Large intestine (tissue), 3 donors: ENCODE data around the gene TMEM191C. TPM values are rescaled to one million over a fixed set of nuclear protein-coding genes. Genes with fewer than 3 reads are reported as not detected.
"Not testable (repeated sequence)": the region's sequence is repeated elsewhere in the genome, so short reads cannot be mapped to it uniquely, and the experiment has no call there.

ENCODE experiments used
- DNase-seq, 2 donors: peaks; one replicate each; pipeline versions ENCODE4 v3.0.0 to v3.0.0-alpha.2; 2013
- H3K27ac ChIP-seq: one replicate; pipeline ENCODE4 v1.5.1; 2013; ENCODE audit warnings: low read length
- H3K27me3 ChIP-seq: 2 replicates; pipeline ENCODE4 v1.6.1; 2013; ENCODE audit warnings: low read length; ENCODE audit not compliant: control insufficient read depth, insufficient read depth
- H3K36me3 ChIP-seq: 2 replicates; pipeline ENCODE4 v1.6.1; 2013; ENCODE audit warnings: low read length; ENCODE audit not compliant: control insufficient read depth, insufficient read depth
- H3K4me1 ChIP-seq: one replicate; pipeline ENCODE4 v1.6.1; 2013; ENCODE audit warnings: low read length; ENCODE audit not compliant: control insufficient read depth, insufficient read depth
- H3K4me3 ChIP-seq: one replicate; pipeline ENCODE4 v1.5.1; 2013; ENCODE audit warnings: low read length
- H3K9me3 ChIP-seq: one replicate; pipeline ENCODE4 v1.6.1; 2013; ENCODE audit warnings: mild to moderate bottlenecking, low read depth, low read length, moderate library complexity; ENCODE audit not compliant: control insufficient read depth
- WGBS: methylation state at CpG from one replicate; pipeline ENCODE4 v1.1.5; 2013; ENCODE audit warnings: low lambda C conversion rate; ENCODE audit not compliant: insufficient coverage; 5-methylcytosine and 5-hydroxymethylcytosine counted together
- polyA plus RNA-seq: library from polyadenylated mRNA; unstranded; fragments of 120-200 nt; gene quantifications from one replicate; pipeline ENCODE4 v1.2.1, GENCODE V29; 2013

TMEM191C gene
- polyA plus RNA-seq, 1 donor: 4.6 TPM

GRCh38 chr22:21514117-21514516 lies 46.9 kb downstream of the TMEM191C start:
- H3K36me3 ChIP-seq, H3K9me3 ChIP-seq, H3K4me3 ChIP-seq, H3K4me1 ChIP-seq, DNase-seq, H3K27me3 ChIP-seq: not testable (repeated sequence)
- peak overlapping the region; percentile 70 for H3K27ac ChIP-seq
- WGBS: no CpG with 5 or more reads among the region's 12 CpGs

GRCh38 chr22:21515234-21515633 lies 48.0 kb downstream of the TMEM191C start:
- no CpG with 5 or more reads among the region's 9 CpGs for WGBS
- H3K9me3 ChIP-seq, DNase-seq, H3K27me3 ChIP-seq, H3K36me3 ChIP-seq, H3K4me3 ChIP-seq, H3K27ac ChIP-seq, H3K4me1 ChIP-seq: not testable (repeated sequence)

- H3K36me3 ChIP-seq, H3K27ac ChIP-seq, H3K4me1 ChIP-seq, H3K4me3 ChIP-seq, H3K27me3 ChIP-seq, H3K9me3 ChIP-seq, DNase-seq: not testable (repeated sequence)
- no CpG with 5 or more reads among the region's 22 CpGs for whole genome bisulfite sequencing
Observed at GRCh38 chr22:21516522-21516921, 49.3 kb downstream of the TMEM191C start.

- DNase-seq, H3K36me3 ChIP-seq, H3K4me3 ChIP-seq, H3K27ac ChIP-seq, H3K4me1 ChIP-seq, H3K9me3 ChIP-seq, H3K27me3 ChIP-seq: not testable (repeated sequence)
- WGBS: no CpG with 5 or more reads among the region's 115 CpGs
Observed at GRCh38 chr22:21516970-21517764, 50.0 kb downstream of the TMEM191C start.

Other genes with a start within 250 kb of the TMEM191C start
- 0.06 TPM for gene RIMBP3B, start 83.6 kb upstream of the TMEM191C start, polyA plus RNA-seq
- gene HIC2, start 50.0 kb upstream of the TMEM191C start, polyA plus RNA-seq: 24.4 TPM
- gene RIMBP3C, start 84.1 kb downstream of the TMEM191C start, polyA plus RNA-seq: 0.04 TPM
- 54.9 TPM for gene UBE2L3, start 100.3 kb downstream of the TMEM191C start, polyA plus RNA-seq
- gene YDJC, start 162.6 kb downstream of the TMEM191C start, polyA plus RNA-seq: 27.6 TPM
- gene CCDC116, start 165.4 kb downstream of the TMEM191C start, polyA plus RNA-seq: 0.28 TPM
- 37.5 TPM for gene SDF2L1, start 174.9 kb downstream of the TMEM191C start, polyA plus RNA-seq
- gene PPIL2, start 198.6 kb downstream of the TMEM191C start, polyA plus RNA-seq: 48.9 TPM